K562 (cell line): ENCODE results near the gene LACTBL1. TPM values are rescaled to one million over a fixed set of nuclear protein-coding genes. Genes with fewer than 3 reads are reported as not detected.
A peak's percentile ranks its signal among the peaks of the same experiment; 100 is the strongest.

Experiments
- ATF1 ChIP-seq, 2 experiments: fragments of 450-650 bp in 1 of 2; IDR thresholded peaks; 2 replicates each; pipeline ENCODE4 v1.6.1; 2016; ENCODE audit warnings: missing compliant biosample characterization in 1 of 2, missing genetic modification characterization in 1 of 2
- BHLHE40 ChIP-seq: IDR thresholded peaks from 2 replicates; pipeline ENCODE4 v1.6.1; 2011; ENCODE audit warnings: low read length, improper control_type of control experiment
- C11orf30 ChIP-seq: fragments of 450-650 bp; IDR thresholded peaks from 2 replicates; pipeline ENCODE4 v1.6.1; 2016; ENCODE audit warnings: low read depth, mild to moderate bottlenecking
- CEBPG ChIP-seq, 3 experiments: fragments of 200-800 bp in 1 of 3; sonication (Bioruptor generic) in 1 of 3; sonication (generic) in 1 of 3; formaldehyde crosslinking in 1 of 3; IDR thresholded peaks in 2 of 3; conservative IDR thresholded peaks in 1 of 3; 2 replicates each; pipeline versions ENCODE4 v1.6.1 to v1.8.0; 2016 to 2022; ENCODE audit warnings: missing compliant biosample characterization in 2 of 3, missing genetic modification characterization in 2 of 3, mild to moderate bottlenecking in 1 of 3, missing genetic modification reagents in 1 of 3
- CGGBP1 ChIP-seq: fragments of 250-450 bp; sonication (Bioruptor Pico); IDR thresholded peaks from 2 replicates; pipeline ENCODE4 v1.9.0; 2021; ENCODE audit warnings: mild to moderate bottlenecking
- CTCFL ChIP-seq: IDR thresholded peaks from 2 replicates; pipeline ENCODE4 v1.6.1; 2011; ENCODE audit warnings: borderline replicate concordance, low read depth, mild to moderate bottlenecking, moderate library complexity, low read length; ENCODE audit not compliant: insufficient read depth, poor library complexity, severe bottlenecking
- ETS1 ChIP-seq: conservative IDR thresholded peaks from 2 replicates; pipeline ENCODE4 v1.6.1; 2011; ENCODE audit warnings: low read depth, mild to moderate bottlenecking, low read length; ENCODE audit not compliant: control insufficient read depth
- ETV5 ChIP-seq: sonication (generic); formaldehyde crosslinking; IDR thresholded peaks from 2 replicates; pipeline ENCODE4 v1.4.0; 2020; ENCODE audit warnings: low read depth, mild to moderate bottlenecking, missing genetic modification reagents
- FOXP4 ChIP-seq: sonication (generic); formaldehyde crosslinking; IDR thresholded peaks from 2 replicates; pipeline ENCODE4 v1.8.0; 2022; ENCODE audit warnings: mild to moderate bottlenecking, missing genetic modification reagents, borderline replicate concordance
- GABPB1 ChIP-seq: sonication (generic); formaldehyde crosslinking; IDR thresholded peaks from 2 replicates; pipeline ENCODE4 v1.8.0; 2022; ENCODE audit warnings: mild to moderate bottlenecking, missing genetic modification reagents
- GTF2B ChIP-seq: IDR thresholded peaks from 2 replicates; pipeline ENCODE4 v1.6.1; 2011; ENCODE audit not compliant: insufficient read length; ENCODE audit errors: extremely low read depth
- HDAC1 ChIP-seq, 2 experiments: fragments of 450-650 bp; IDR thresholded peaks; 2 replicates each; pipeline ENCODE4 v1.6.1; 2016 to 2017; ENCODE audit warnings: inconsistent platforms in 1 of 2, mild to moderate bottlenecking in 1 of 2, moderate library complexity in 1 of 2
- HNRNPLL ChIP-seq: fragments of 200-400 bp; formaldehyde crosslinking; IDR thresholded peaks from 2 replicates; pipeline ENCODE4 v1.6.1; 2017; ENCODE audit warnings: low read length, low read depth, mild to moderate bottlenecking; ENCODE audit not compliant: poor library complexity, severe bottlenecking
- NR2F6 ChIP-seq: fragments of 450-650 bp; formaldehyde crosslinking; IDR thresholded peaks from 2 replicates; pipeline ENCODE4 v1.4.0; 2020; ENCODE audit warnings: mild to moderate bottlenecking
- POLR2A ChIP-seq: fragments of 450-650 bp; conservative IDR thresholded peaks from 2 replicates; pipeline ENCODE4 v1.6.1; 2016
- SMAD4 ChIP-seq: fragments of 250-450 bp; sonication (Bioruptor Pico); conservative IDR thresholded peaks from 2 replicates; pipeline ENCODE4 v1.8.0; 2021; ENCODE audit warnings: inconsistent platforms, mild to moderate bottlenecking, moderate library complexity
- TEAD1 ChIP-seq, 2 experiments: fragments of 450-650 bp in 1 of 2; sonication (generic) in 1 of 2; formaldehyde crosslinking; IDR thresholded peaks; 2 replicates each; pipeline versions ENCODE4 v1.4.0 to v1.8.0; 2020 to 2022; ENCODE audit warnings: mild to moderate bottlenecking in 2 of 2, missing genetic modification reagents in 1 of 2
- ZNF449 ChIP-seq: fragments of 250-450 bp; sonication (Bioruptor Pico); IDR thresholded peaks from 2 replicates; pipeline ENCODE4 v1.8.0; 2022; ENCODE audit warnings: moderate library complexity, mild to moderate bottlenecking, inconsistent platforms
- polyA plus RNA-seq, 8 experiments: library from polyadenylated mRNA; depleted of rRNA in 4 of 8; stranded (reverse) in 5 of 8; unstranded in 3 of 8; fragments of >200 nt; fragmentation: Nextera tagmentation in 2 of 8; fragmentation: Illumina TruSeq in 1 of 8; extraction: Ambion mirVana in 2 of 8; extraction: Trizol in 1 of 8; gene quantifications; 2 replicates each; pipeline versions ENCODE4 v1.2.1 to v1.2.3, GENCODE V29; 2011 to 2014; ENCODE audit warnings: inconsistent platforms in 1 of 8, missing spikeins in 1 of 8
- total RNA-seq, 7 experiments: library from RNA; depleted of rRNA in 6 of 7; stranded (reverse); fragments of >200 nt in 6 of 7; fragmentation: Illumina TruSeq in 2 of 7; extraction: Trizol in 2 of 7; gene quantifications; 2 replicates each; pipeline versions ENCODE4 v1.2.1 to v1.2.3, GENCODE V29; 2011 to 2021; ENCODE audit warnings: low replicate concordance in 1 of 7

The LACTBL1 gene
- total and polyA plus RNA-seq, 9 of the 15 experiments (the other 6 are each of a cell fraction or from before 2014, with no cell fraction given), result not detected

GRCh38 chr1:23019094-23019862 lies 46.6 kb upstream of the LACTBL1 start, which contains the start of gene KDM1A (continued):
- TF ChIP-seq CTCFL (peak; percentile 81), ZNF449 (CRISPR knock-in tag) (no peak), ETV5 (peak; percentile 78), SMAD4 (peak; percentile 97), GABPB1 (CRISPR knock-in tag) (peak; percentile 87), ETS1 (peak; percentile 72), GTF2B (peak; percentile 69), TEAD1 (CRISPR knock-in tag; IDR thresholded peaks at IDR 0.05) (peak; percentile 12 to 95; a peak in 3 of 4 replicates), FOXP4 (peak; percentile 87; the same call in 1 of the 2 replicates), NR2F6 (no peak), HNRNPLL (peak; percentile 92), CGGBP1 (CRISPR knock-in tag) (peak; percentile 96), HDAC1 (IDR thresholded peaks at IDR 0.05) (peak in 1 of 2 experiments; percentile 73; a peak in 2 of 4 replicates), BHLHE40 (peak; percentile 85), CEBPG (CRISPR knock-in tag; IDR thresholded peaks at IDR 0.05) (no peak), CEBPG (tag; conservative IDR thresholded peaks at IDR 0.05 in 1 of 2, IDR thresholded peaks at IDR 0.05 in 1 of 2) (0 out of 4 replicates have a peak, but pooled peaks of 1 of the 2 experiments have one; percentile 5), C11orf30 (peak; percentile 54), ATF1 (CRISPR knock-in tag; IDR thresholded peaks at IDR 0.05) (no peak), ATF1 (tag; IDR thresholded peaks at IDR 0.05) (peak; percentile 94), POLR2A (peak; percentile 97)
